NCI-H2227 (cell line): ENCODE measurements around the gene P3H2.
"Not testable (repeated sequence)": the region's sequence is repeated elsewhere in the genome, so short reads cannot be mapped to it uniquely, and the experiment has no call there.

Experiments used
- DNase-seq: peaks from one replicate; lab custom pipeline; 2025; ENCODE audit not compliant: unreplicated experiment; lab: John Stamatoyannopoulos, UW

Gene P3H2

GRCh38 chr3:189990826-189991225 lies 129.9 kb downstream of the P3H2 start:
- DNase-seq: no peak

- no peak for DNase-seq
Measured at GRCh38 chr3:189988854-189989253, 131.8 kb downstream of the P3H2 start.

- no peak for DNase-seq
Measured at GRCh38 chr3:189988322-189988721, 132.4 kb downstream of the P3H2 start.

GRCh38 chr3:189985948-189986347 lies 134.7 kb downstream of the P3H2 start:
- DNase-seq: no peak

GRCh38 chr3:189983612-189984011 lies 137.1 kb downstream of the P3H2 start:
- no peak for DNase-seq

GRCh38 chr3:189982321-189982945 lies 138.3 kb downstream of the P3H2 start:
- no peak for DNase-seq

- no peak for DNase-seq
Measured at GRCh38 chr3:189981668-189982067, 139.0 kb downstream of the P3H2 start.

GRCh38 chr3:189978753-189979152 lies 141.9 kb downstream of the P3H2 start:
- no peak for DNase-seq

- no peak for DNase-seq
Measured at GRCh38 chr3:189977174-189977573, 143.5 kb downstream of the P3H2 start.

GRCh38 chr3:189975391-189975990 lies 145.2 kb downstream of the P3H2 start:
- no peak for DNase-seq

GRCh38 chr3:189974359-189974758 lies 146.3 kb downstream of the P3H2 start:
- DNase-seq: no peak

GRCh38 chr3:189967254-189967865 lies 153.3 kb downstream of the P3H2 start:
- DNase-seq: peak; percentile 2

- DNase-seq: no peak
Measured at GRCh38 chr3:189966843-189967242, 153.9 kb downstream of the P3H2 start.

GRCh38 chr3:189964623-189965332 lies 155.9 kb downstream of the P3H2 start:
- DNase-seq: no peak

GRCh38 chr3:189962466-189962865 lies 158.2 kb downstream of the P3H2 start:
- DNase-seq: no peak

GRCh38 chr3:189961522-189962161 lies 159.1 kb downstream of the P3H2 start:
- peak; percentile 45 for DNase-seq

GRCh38 chr3:189961086-189961485 lies 159.6 kb downstream of the P3H2 start:
- not testable (repeated sequence) for DNase-seq

GRCh38 chr3:189954733-189955665 lies 165.7 kb downstream of the P3H2 start:
- no peak for DNase-seq

GRCh38 chr3:189953551-189953950 lies 167.1 kb downstream of the P3H2 start:
- no peak for DNase-seq

GRCh38 chr3:189952272-189952671 lies 168.4 kb downstream of the P3H2 start:
- no peak for DNase-seq
